ENCODE data around the gene LAMTOR5.

LAMTOR5 gene

DNA sequence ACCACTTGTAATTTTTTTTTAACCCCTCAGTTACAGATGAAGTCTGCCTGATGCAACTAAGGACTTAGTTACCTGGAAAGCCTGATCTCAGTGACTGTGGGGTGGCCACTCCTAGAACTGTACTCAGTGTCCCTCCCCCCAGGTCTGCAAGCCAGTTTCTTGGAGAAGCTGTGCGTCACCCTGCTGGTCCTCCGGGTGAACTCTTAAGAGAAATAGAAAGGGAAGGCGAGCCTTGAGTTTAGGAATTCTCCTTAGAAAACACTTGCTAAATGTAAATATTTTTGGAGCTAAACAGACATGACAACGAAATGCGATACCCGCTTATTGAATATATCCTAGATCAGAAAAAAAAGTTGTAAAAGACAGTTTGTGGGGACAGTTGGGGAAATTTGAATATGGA lies 17.4 kb downstream of the LAMTOR5 start:
- TF ChIP-seq, protein P1, sequence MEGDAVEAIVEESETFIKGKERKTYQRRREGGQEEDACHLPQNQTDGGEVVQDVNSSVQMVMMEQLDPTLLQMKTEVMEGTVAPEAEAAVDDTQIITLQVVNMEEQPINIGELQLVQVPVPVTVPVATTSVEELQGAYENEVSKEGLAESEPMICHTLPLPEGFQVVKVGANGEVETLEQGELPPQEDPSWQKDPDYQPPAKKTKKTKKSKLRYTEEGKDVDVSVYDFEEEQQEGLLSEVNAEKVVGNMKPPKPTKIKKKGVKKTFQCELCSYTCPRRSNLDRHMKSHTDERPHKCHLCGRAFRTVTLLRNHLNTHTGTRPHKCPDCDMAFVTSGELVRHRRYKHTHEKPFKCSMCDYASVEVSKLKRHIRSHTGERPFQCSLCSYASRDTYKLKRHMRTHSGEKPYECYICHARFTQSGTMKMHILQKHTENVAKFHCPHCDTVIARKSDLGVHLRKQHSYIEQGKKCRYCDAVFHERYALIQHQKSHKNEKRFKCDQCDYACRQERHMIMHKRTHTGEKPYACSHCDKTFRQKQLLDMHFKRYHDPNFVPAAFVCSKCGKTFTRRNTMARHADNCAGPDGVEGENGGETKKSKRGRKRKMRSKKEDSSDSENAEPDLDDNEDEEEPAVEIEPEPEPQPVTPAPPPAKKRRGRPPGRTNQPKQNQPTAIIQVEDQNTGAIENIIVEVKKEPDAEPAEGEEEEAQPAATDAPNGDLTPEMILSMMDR (IDR thresholded peaks at IDR 0.05): no peak

DNA sequence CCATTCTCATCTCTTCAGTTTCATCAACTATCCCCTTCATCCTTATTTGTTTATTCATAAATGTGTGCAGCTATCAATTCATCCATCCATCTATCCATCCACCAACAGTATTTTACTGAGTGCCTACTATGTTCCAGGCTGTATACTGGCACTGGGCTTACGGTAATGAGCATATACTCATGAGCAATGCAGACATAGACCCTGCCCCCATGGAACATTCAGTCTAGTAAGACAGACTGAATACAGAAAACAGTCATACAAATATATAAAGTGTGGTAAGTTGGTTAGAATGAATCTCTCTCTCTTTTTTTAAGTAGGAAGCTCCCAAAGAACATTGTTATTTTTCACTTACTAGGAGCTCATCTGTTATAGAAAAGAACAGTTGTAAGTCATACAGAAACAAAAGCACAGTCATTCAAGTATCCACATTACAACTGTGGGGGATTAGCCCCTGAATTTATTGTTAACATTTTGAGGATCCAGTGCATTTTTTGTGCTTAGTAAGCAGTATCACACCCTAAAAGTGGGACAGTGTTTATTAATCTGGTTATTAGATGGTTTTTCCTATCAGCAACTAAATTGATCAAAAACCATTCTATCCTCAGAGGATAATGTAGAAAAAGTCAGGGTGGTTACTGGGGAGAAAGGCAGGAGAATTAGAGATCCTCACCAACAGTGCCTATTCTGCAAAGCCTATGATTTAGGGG lies 20.3 kb downstream of the LAMTOR5 start:
- TF ChIP-seq, protein P1 (IDR thresholded peaks at IDR 0.05): no peak

DNA sequence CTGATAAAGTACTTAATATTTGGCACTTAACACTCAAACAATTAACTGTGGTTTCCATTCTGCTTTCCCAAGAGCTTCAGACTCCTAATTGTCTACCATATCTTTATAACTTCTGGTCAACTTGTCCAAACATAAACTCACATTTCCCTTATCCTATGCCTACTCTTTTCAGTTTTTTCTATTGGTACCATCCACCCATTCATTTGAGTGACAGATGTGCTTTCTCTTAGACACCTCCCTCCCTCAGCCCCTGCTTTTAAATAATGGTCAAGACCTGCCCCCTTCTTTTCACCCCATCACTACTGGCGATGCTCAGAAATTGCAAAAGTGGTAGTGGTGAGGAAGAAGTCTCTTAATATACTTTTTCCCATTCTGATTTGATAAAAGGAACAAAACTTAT lies 22.1 kb downstream of the LAMTOR5 start:
- TF ChIP-seq, protein P1 (IDR thresholded peaks at IDR 0.05): no peak

DNA sequence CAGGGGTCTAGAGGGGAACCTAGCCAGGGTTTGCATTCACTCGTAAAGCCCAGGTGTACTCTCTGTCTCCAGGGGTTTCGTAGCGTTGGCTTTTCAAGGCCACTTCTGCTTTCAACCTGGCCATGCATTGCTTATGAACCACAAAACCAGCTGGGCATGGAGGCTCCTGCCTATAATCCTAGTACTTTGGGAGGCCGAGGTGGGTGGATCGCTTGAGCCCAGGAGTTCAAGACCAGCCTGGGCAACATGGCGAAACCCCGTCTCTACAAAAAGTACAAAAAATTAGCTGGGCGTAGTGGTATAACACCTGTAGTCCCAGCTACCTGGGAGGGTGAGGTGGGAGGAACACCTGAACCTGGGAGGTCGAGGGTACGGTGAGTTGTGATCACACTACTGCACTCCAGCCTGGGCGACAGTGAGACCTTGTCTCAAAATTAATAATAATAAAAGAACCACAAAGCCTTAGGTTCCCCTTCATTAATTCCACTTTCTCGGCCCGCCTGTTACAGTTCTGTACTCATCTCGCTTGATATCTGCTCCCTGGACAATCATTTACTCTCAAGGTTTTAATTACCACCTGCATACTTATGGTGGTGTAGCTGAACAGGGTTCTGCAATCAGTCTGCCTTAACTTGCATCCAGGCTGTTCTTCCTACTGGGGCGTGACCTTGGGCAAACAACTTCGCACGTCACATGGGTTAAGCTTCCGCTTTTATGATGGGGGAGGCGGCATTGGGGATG lies 22.7 kb downstream of the LAMTOR5 start:
- TF ChIP-seq, protein P1 (IDR thresholded peaks at IDR 0.05): no peak

DNA sequence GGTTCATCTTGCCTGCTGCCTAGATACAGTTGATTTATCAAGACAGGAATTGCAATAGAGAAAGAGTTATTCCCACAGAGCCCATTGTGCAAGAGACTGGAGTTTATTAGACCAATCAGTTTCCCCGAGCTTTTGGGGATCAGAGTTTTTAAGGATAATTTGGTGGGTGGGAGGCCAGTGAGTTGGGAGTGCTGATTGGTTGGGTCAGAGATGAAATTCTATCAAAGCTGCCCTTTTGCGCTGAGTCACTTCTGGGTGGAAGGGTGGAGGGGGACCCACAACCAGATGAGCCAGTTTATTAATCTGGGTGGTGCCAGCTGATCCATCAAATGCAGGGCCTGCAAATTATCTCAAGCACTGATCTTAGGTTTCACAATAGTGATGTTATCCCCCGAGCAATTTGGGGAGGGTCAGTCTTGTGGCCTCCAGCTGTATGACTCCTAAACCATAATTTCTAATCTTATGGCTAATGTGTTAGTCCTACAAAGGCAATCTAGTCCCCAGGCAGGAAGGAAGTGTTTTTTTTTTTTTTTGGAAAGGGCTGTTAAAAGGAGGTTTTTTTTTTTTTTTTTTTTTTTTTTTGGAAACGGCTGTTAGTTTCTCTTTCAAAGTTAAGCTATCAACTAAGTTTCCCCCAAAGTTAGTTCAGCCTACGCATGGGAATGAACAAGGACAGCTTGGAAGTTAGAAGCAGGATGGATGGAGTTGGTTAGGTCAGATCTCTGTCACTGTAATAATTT lies 24.1 kb downstream of the LAMTOR5 start:
- TF ChIP-seq, protein P1 (IDR thresholded peaks at IDR 0.05): no peak

DNA sequence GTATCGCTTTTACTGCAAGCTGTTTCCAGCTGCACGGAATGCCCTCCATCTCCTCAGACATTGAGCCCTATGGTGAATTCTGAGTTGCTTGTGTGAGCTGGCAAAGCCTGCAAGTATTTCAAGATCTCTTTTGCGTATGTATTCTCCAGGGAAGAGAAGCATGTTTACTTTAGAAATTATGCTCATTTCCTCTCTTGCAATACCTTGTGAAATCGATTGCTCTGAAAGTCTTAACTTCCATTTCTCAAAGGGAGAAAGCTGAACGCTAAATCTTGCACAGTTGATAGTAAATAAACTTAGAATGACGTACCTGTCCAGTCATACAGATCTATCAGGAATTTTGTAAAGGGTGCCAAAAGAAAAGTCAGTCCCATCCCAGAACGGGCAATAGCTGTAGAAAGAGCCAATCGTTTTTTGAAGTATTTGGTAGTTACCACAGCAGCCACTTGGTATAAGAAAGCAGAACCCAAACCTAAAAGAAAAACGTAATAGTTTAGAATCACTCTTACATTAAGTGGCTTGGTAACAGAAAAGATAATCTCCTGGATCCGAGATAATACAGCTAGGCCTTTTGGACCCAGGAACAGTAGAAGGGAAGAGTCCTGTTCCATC lies 26.7 kb downstream of the LAMTOR5 start:
- TF ChIP-seq, protein P1 (IDR thresholded peaks at IDR 0.05): no peak

DNA sequence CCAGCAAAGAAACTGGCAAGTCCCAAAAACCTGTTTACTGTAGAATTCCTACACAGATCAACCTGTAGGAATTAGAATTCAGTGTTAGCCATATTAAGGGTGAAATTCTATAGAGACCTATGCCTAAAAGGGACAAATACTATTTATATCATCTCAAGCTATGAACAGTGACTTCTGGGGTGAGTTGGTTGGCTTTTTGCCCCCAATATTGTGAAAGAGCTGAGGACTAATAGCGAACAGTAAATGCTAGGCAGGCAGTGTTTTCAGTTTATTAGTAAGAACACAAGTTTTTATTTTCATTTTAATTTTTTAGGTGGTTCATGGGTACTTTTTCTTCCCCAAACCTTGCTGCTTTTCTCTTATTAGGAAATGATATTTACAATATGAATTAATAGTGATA lies 32.0 kb downstream of the LAMTOR5 start:
- TF ChIP-seq, protein P1 (IDR thresholded peaks at IDR 0.05): no peak

Data from LNCAP (cell line).